ENCODE results near the gene SUSD1. TPM values are rescaled to one million over a fixed set of nuclear protein-coding genes. Genes with fewer than 3 reads are reported as not detected.
"Not testable (repeated sequence)": the region's sequence is repeated elsewhere in the genome, so short reads cannot be mapped to it uniquely, and the experiment has no call there.

The SUSD1 gene
- total RNA-seq, 1 experiment from 2014 or later = 5.5 TPM

GRCh38 chr9:112173489-112174221 is 1.4 kb downstream of the SUSD1 start:
- no peak for DNase-seq (ENCODE audit: low read depth)

- DNase-seq (ENCODE audit: low read depth) = no peak
Observed at GRCh38 chr9:112170968-112171367, 4.1 kb downstream of the SUSD1 start.

- DNase-seq (ENCODE audit: low read depth) = no peak
Observed at GRCh38 chr9:112170235-112170634, 4.9 kb downstream of the SUSD1 start.

- no peak for DNase-seq (ENCODE audit: low read depth)
Observed at GRCh38 chr9:112169368-112169767, 5.7 kb downstream of the SUSD1 start.

- no peak for DNase-seq (ENCODE audit: low read depth)
Observed at GRCh38 chr9:112168197-112168596, 6.9 kb downstream of the SUSD1 start.

GRCh38 chr9:112166176-112167140 is 8.6 kb downstream of the SUSD1 start:
- peak; percentile 88 for DNase-seq (ENCODE audit: low read depth)

GRCh38 chr9:112162621-112163413 is 12.3 kb downstream of the SUSD1 start:
- DNase-seq (ENCODE audit: low read depth) = no peak

- no peak for DNase-seq (ENCODE audit: low read depth)
Observed at GRCh38 chr9:112159781-112160180, 15.3 kb downstream of the SUSD1 start.

GRCh38 chr9:112158656-112159367 is 16.3 kb downstream of the SUSD1 start:
- DNase-seq (ENCODE audit: low read depth) = no peak

- no peak for DNase-seq (ENCODE audit: low read depth)
Observed at GRCh38 chr9:112157961-112158360, 17.1 kb downstream of the SUSD1 start.

- no peak for DNase-seq (ENCODE audit: low read depth)
Observed at GRCh38 chr9:112157087-112157486, 18.0 kb downstream of the SUSD1 start.

- DNase-seq (ENCODE audit: low read depth) = no peak
Observed at GRCh38 chr9:112149211-112149610, 25.9 kb downstream of the SUSD1 start.

GRCh38 chr9:112145886-112146285 is 29.2 kb downstream of the SUSD1 start:
- DNase-seq (ENCODE audit: low read depth) = no peak

GRCh38 chr9:112144807-112145206 is 30.3 kb downstream of the SUSD1 start:
- DNase-seq (ENCODE audit: low read depth) = peak; percentile 5

- DNase-seq (ENCODE audit: low read depth) = no peak
Observed at GRCh38 chr9:112142420-112142819, 32.7 kb downstream of the SUSD1 start.

- no peak for DNase-seq (ENCODE audit: low read depth)
Observed at GRCh38 chr9:112140936-112141335, 34.2 kb downstream of the SUSD1 start.

GRCh38 chr9:112137066-112137465 is 38.0 kb downstream of the SUSD1 start:
- DNase-seq (ENCODE audit: low read depth) = no peak

GRCh38 chr9:112135706-112136105 is 39.4 kb downstream of the SUSD1 start:
- no peak for DNase-seq (ENCODE audit: low read depth)

GRCh38 chr9:112133806-112134205 is 41.3 kb downstream of the SUSD1 start:
- not testable (repeated sequence) for DNase-seq (ENCODE audit: low read depth)

- no peak for DNase-seq (ENCODE audit: low read depth)
Observed at GRCh38 chr9:112132356-112132755, 42.7 kb downstream of the SUSD1 start.

- no peak for DNase-seq (ENCODE audit: low read depth)
Observed at GRCh38 chr9:112130997-112131396, 44.1 kb downstream of the SUSD1 start.
